IPS-15b (cell line): ENCODE data around the gene TRABD2A.
A peak's percentile ranks its signal among the peaks of the same experiment; 100 is the strongest.

Source experiments
- H3K27me3 ChIP-seq: one replicate; pipeline ENCODE4 v1.6.1; 2013; ENCODE audit warnings: low read length; ENCODE audit not compliant: control insufficient read depth, insufficient read depth
- H3K36me3 ChIP-seq: one replicate; pipeline ENCODE4 v1.6.1; 2013; ENCODE audit warnings: low read length; ENCODE audit not compliant: control insufficient read depth, insufficient read depth
- H3K4me1 ChIP-seq: one replicate; pipeline ENCODE4 v1.6.1; 2013; ENCODE audit warnings: mild to moderate bottlenecking, low read length; ENCODE audit not compliant: control insufficient read depth, insufficient read depth
- H3K4me3 ChIP-seq: one replicate; pipeline ENCODE4 v1.5.1; 2013; ENCODE audit warnings: low read depth, low read length
- H3K9ac ChIP-seq: one replicate; pipeline ENCODE4 v1.6.1; 2013; ENCODE audit warnings: low read depth, mild to moderate bottlenecking, low read length
- H3K9me3 ChIP-seq: one replicate; pipeline ENCODE4 v1.6.1; 2013; ENCODE audit warnings: mild to moderate bottlenecking, low read length; ENCODE audit not compliant: control insufficient read depth, insufficient read depth

The TRABD2A gene

DNA sequence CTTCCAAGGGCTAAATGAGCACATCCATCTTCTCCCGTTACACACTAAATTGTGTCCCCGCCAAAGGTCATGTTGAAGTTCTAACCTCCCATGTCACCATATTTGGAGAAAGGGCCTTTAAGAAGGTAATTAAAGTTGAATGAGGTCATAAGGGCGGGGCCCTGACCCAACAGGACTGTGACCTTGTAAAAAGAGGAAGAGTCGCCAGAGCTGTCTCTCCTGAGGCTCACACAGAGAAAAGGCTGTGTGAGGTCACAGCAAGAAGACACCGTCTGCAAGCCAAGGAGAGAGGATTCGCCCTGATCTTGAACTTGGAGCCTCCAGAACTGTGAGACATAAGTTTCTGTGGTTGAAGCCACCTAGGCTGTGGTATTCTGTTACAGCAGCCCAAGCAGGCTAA, 24.1 kb downstream of the TRABD2A start:
- peak overlapping the region; percentile 16 for H3K4me3 ChIP-seq
- H3K9ac ChIP-seq = no peak overlapping the region
- H3K9me3 ChIP-seq = no peaks in the 10 kb centered on the region
- peaks cover 38% of the 10 kb centered on the region for H3K27me3 ChIP-seq
- H3K4me1 ChIP-seq = peaks cover 29% of the 10 kb centered on the region
- no peaks in the 10 kb centered on the region for H3K36me3 ChIP-seq

DNA sequence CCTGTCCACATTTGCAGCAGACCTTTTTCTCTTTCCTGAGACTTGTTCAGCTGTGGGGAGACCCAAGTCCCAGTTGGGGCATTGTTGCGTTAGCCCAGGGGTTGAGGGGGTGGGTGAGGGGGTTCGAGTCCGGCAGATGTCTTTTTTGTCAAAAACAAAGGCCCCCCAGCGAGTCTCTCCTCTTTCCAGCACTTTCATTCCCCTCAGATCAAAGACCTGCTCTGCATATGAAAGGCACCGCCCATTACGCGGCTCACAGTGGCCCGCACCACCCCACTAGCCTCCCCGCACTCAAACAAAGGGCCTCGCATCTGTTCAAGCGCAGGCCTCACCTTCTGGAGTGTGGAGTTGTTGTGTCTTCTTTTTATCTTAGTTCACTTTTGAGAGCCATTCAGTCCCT, 25.2 kb downstream of the TRABD2A start:
- Histone ChIP-seq H3K9me3 (no peaks in the 10 kb centered on the region), H3K36me3 (no peaks in the 10 kb centered on the region), H3K27me3 (peaks cover 38% of the 10 kb centered on the region), H3K9ac (no peak overlapping the region), H3K4me1 (peaks cover 22% of the 10 kb centered on the region), H3K4me3 (peak overlapping the region; percentile 16)

DNA sequence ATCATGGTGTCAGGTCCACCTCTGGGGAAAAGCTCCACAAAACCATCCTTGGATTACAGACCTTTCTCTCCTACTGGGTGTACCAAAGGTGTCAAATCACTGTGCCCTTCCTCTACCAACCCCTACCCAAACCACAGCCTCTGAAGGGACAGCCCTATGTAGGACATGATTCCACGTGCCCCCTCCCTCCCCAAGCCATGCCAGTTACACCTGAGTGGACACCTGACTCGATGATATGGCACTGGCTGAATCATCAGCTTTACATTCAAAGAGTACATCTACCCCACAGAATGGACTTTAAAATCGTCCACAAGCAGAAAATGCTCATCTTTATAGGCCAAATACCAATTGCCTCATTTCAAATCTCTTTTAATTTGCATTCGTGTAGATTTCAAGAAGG, 26.0 kb downstream of the TRABD2A start:
- peaks cover 22% of the 10 kb centered on the region for H3K4me1 ChIP-seq
- no peaks in the 10 kb centered on the region for H3K9me3 ChIP-seq
- no peaks in the 10 kb centered on the region for H3K36me3 ChIP-seq
- H3K9ac ChIP-seq = no peak overlapping the region
- H3K27me3 ChIP-seq = peaks cover 38% of the 10 kb centered on the region
- no peak overlapping the region for H3K4me3 ChIP-seq

DNA sequence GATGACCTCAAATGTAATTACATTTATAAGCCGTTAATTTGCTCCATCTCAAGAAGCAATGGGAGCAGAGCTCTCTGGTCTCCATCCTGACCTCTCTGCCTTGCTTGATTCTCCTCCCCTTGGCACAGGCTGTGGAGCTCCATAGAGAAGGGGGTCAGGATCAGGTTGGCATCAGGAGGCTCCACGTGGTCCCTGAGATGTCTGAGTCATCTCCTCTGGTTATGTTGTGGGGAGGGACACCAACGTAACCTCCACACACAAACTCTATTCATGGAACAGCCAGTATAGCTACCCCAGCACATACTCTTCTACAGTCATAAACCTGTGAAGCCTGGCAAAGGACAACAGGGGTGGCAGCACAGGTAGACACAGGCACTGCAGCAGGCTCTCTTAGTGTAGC, 29.0 kb downstream of the TRABD2A start:
- H3K36me3 ChIP-seq = no peaks in the 10 kb centered on the region
- no peak overlapping the region for H3K4me3 ChIP-seq
- no peak overlapping the region for H3K9ac ChIP-seq
- no peaks in the 10 kb centered on the region for H3K9me3 ChIP-seq
- H3K4me1 ChIP-seq = peaks cover 17% of the 10 kb centered on the region
- peaks cover 27% of the 10 kb centered on the region for H3K27me3 ChIP-seq

DNA sequence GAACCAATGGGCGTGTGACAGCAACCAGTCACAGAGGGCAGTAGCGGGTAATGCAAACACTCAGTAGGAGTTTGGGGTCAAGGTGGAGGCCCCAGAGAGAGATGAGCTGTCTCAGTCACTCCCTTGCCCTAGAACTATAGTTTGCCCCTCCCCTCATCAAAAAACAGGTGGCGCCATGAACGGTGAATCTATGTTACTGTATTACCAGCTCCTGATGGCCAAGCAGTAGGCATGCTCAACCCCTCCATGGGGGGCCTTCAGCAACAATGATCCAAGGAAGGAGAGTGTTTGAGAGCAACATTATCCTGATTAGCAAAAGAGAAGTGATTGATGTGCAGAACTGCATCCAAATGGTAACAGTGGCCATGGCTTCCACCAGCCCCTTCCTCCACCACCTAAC, 30.4 kb downstream of the TRABD2A start:
- Histone ChIP-seq H3K27me3 (peaks cover 17% of the 10 kb centered on the region), H3K36me3 (no peaks in the 10 kb centered on the region), H3K9me3 (no peaks in the 10 kb centered on the region), H3K9ac (no peak overlapping the region), H3K4me3 (no peak overlapping the region), H3K4me1 (peaks cover 7% of the 10 kb centered on the region)

DNA sequence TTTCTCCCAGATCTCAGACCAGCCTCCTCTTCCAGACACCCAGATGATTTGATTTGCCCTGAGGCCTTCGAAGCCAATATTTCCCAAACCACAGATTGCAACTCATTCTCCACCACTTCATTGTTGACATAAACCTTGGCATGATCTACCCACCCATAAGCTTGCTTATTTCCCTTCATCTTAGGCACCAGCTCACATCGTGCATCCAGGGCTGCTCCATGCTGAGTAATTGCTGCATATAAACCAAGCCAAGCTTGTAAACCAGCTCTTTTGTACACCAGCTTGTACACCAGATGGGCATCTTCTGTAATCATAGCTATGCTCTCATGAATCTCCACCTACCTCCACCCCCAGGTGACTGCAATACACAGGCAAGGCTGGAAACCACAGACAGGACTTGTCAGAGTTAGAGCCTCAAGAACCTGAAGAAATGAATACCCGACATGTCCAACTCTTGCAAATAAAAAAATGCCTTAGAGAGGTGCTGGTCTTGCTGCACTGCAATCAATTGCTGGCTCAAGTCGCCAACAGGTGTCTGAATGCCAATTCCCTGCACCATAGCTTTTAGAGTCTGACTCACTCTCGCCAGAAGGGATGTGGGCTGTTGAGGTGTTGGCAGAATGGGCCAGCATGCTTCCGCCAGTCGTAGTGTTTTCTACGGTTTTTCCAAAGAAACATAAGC, 31.5 kb downstream of the TRABD2A start:
- H3K9ac ChIP-seq = no peak overlapping the region
- no peaks in the 10 kb centered on the region for H3K9me3 ChIP-seq
- no peaks in the 10 kb centered on the region for H3K36me3 ChIP-seq
- peaks cover 6% of the 10 kb centered on the region for H3K27me3 ChIP-seq
- no peak overlapping the region for H3K4me3 ChIP-seq
- H3K4me1 ChIP-seq = no peaks in the 10 kb centered on the region

DNA sequence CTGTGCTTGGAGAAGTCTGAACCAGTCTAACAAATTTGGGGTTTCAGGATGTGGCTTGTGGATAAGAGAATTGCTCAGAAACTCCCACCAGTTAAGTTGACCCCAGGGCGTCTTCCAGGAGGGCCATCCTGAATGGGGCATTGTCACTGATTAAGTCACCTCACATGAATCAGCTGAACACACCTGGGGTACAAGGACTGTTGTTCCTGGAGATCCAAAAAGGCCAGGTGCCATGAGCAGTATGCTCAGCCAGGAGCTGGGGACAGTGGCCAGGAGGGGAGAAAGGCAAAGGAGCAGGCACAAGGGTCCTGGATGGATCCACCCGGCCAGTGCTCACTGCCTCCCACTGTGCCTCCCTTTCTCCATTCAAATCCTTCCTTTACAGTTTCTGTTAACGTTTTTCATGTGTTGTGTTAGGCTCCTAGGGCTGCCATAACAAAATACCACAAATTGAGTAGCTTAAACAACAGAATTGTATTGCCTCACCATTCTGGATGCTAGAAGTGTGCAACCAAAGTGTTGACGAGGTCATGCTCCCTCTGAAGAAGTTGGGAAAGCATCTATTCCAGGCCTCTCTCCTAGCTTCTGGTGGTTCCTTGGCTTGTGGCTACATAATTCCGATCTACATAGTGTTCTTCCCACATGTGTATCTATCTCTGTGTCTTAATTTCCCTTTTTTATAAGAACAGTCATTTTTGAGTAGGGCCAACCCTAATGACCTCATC, 33.4 kb downstream of the TRABD2A start:
- no peaks in the 10 kb centered on the region for H3K4me1 ChIP-seq
- no peak overlapping the region for H3K9ac ChIP-seq
- H3K36me3 ChIP-seq = no peaks in the 10 kb centered on the region
- no peaks in the 10 kb centered on the region for H3K27me3 ChIP-seq
- no peaks in the 10 kb centered on the region for H3K9me3 ChIP-seq
- H3K4me3 ChIP-seq = no peak overlapping the region

DNA sequence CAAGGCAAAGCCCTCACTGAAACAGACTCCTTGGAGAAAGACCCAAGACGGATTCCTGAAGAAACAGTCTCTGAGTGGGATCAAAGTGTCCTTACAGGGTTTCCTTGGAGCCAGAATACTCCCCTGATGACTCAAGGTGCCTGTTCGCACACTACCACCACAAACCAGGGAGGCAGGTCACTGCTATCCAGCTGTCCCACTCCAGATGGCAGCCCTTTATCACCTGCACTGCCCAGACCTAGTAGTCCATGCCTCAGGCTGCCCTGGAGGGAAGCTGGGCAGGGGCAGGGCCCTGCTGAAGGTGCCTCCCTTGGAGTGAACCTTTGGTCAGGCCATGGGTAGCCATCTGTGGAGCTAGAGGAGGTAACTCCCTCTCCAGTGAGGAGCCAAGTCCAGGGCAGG, 34.1 kb downstream of the TRABD2A start:
- Histone ChIP-seq H3K4me1 (no peaks in the 10 kb centered on the region), H3K27me3 (no peaks in the 10 kb centered on the region), H3K9me3 (no peaks in the 10 kb centered on the region), H3K4me3 (no peak overlapping the region), H3K36me3 (no peaks in the 10 kb centered on the region), H3K9ac (no peak overlapping the region)

DNA sequence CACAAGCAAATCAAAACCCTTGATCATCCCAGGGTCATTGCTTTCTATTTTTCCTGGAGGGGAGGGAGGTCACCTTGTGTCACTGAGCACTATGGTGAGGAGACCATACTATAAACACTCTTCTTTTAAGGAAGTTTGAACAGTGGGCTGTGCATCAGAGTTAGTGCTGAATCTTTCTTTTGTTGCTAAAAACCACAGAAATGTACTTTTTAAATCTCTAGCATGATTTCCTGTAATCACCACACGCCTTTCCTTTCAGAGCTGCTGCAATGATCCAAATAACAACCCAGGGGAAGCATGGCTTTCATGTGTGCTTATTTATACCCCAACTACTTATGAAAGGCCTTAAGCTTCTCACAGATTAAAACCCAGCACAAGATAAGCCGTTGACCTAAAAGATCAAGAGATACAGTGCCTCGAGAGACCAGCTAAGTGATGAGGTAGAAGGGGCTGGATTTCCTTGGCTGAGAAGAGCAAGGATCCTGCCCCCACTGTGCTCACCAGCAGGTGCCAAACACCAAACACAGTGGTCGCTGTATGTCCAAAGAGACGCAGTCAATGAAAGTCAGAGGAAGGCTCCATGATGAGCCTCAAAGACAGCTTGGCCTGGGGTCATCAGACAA, 34.7 kb downstream of the TRABD2A start:
- H3K4me1 ChIP-seq = no peaks in the 10 kb centered on the region
- no peaks in the 10 kb centered on the region for H3K27me3 ChIP-seq
- no peak overlapping the region for H3K9ac ChIP-seq
- no peak overlapping the region for H3K4me3 ChIP-seq
- H3K36me3 ChIP-seq = no peaks in the 10 kb centered on the region
- no peaks in the 10 kb centered on the region for H3K9me3 ChIP-seq

DNA sequence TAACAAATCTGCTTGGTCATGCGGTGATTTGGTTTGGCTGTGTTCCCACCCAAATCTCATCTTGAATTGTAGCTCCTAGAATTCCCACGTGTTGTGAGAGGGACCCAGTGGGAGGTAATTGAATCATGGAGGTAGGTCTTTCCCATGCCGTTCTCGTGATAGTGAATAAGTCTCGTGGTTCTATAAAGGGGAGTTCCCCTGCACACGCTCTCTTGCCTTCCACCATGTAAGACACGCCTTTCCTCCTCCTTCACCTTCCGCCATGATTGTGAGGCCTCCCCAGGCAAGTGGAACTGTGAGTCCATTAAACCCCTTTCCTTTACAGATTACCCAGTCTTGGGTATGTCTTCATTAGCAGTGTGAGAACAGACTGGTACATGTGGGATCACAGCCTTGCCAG, 36.7 kb downstream of the TRABD2A start:
- H3K9ac ChIP-seq = no peak overlapping the region
- H3K27me3 ChIP-seq = no peaks in the 10 kb centered on the region
- H3K9me3 ChIP-seq = no peaks in the 10 kb centered on the region
- no peaks in the 10 kb centered on the region for H3K36me3 ChIP-seq
- no peak overlapping the region for H3K4me3 ChIP-seq
- H3K4me1 ChIP-seq = no peaks in the 10 kb centered on the region

DNA sequence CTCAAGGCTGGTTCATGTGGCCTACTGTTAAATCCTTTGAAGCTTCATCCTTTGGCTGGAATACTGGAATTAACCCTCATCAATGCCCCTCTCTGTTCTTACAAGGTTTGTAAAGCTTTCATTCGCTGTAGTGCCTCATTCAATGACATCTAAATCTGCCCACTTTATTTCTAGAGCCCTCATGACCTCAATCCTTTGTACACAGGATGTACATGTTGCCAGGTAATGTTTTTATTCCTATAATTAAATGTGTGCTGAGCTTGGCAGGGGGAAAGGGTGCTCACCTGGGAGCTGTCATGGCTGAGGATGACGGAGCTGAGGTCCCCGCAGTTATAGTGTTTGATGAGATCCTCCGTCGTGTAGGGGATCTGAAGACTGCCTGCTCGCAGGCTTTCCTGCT, 39.3 kb downstream of the TRABD2A start:
- Histone ChIP-seq H3K9ac (no peak overlapping the region), H3K4me1 (no peaks in the 10 kb centered on the region), H3K4me3 (no peak overlapping the region), H3K36me3 (no peaks in the 10 kb centered on the region), H3K9me3 (no peaks in the 10 kb centered on the region), H3K27me3 (no peaks in the 10 kb centered on the region)

DNA sequence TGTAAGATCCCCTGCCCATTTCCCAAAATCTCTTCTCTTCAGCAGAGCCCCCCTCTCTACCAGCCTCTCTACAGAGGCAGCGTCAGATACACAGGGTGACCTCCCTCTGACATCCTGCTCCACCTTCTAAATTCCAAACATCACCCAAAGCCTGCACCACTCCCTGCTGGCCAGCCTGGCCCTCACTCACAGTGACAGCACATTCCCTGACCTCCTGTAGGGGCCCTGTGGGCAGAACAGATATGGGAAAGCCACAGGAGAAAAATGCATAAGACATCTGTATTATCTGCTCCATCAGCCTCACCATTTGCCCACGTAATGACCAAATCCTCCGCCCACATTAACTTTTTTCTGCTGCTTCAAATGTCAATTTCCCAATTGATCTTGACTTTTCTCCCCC, 40.6 kb downstream of the TRABD2A start:
- no peaks in the 10 kb centered on the region for H3K27me3 ChIP-seq
- no peak overlapping the region for H3K9ac ChIP-seq
- no peak overlapping the region for H3K4me3 ChIP-seq
- H3K36me3 ChIP-seq = no peaks in the 10 kb centered on the region
- H3K4me1 ChIP-seq = no peaks in the 10 kb centered on the region
- no peaks in the 10 kb centered on the region for H3K9me3 ChIP-seq
